Mucosa of rectum (tissue), 2 donors: ENCODE results near the gene GLB1L.

Experiments used
- H3K27ac ChIP-seq, 2 donors: one replicate each; pipeline ENCODE4 v1.7.0; 2013; ENCODE audit warnings: inconsistent platforms in 2 of 2, low read depth in 2 of 2, low read length in 2 of 2
- H3K27me3 ChIP-seq, 2 donors: one replicate each; pipeline ENCODE4 v1.7.0; 2013; ENCODE audit warnings: low read length in 2 of 2; ENCODE audit not compliant: control insufficient read depth in 2 of 2, insufficient read depth in 2 of 2
- H3K36me3 ChIP-seq, 2 donors: one replicate each; pipeline ENCODE4 v1.7.0; 2013; ENCODE audit warnings: low read length in 2 of 2; ENCODE audit not compliant: control insufficient read depth in 2 of 2, insufficient read depth in 2 of 2
- H3K4me1 ChIP-seq, 2 donors: one replicate each; pipeline ENCODE4 v1.7.0; 2013; ENCODE audit warnings: low read length in 2 of 2, mild to moderate bottlenecking in 1 of 2; ENCODE audit not compliant: control insufficient read depth in 2 of 2, insufficient read depth in 2 of 2
- H3K4me3 ChIP-seq, 2 donors: one replicate each; pipeline ENCODE4 v1.7.0; 2013; ENCODE audit warnings: low read length in 2 of 2
- H3K9ac ChIP-seq, 2 donors: one replicate each; pipeline ENCODE4 v1.7.0; 2013; ENCODE audit warnings: low read length in 2 of 2, low read depth in 1 of 2, mild to moderate bottlenecking in 1 of 2
- H3K9me3 ChIP-seq, 2 donors: one replicate each; pipeline ENCODE4 v1.7.0; 2013; ENCODE audit warnings: low read length in 2 of 2; ENCODE audit not compliant: control insufficient read depth in 2 of 2
- donor health status: healthy.
- donor health status: Normal muscosa, but diverticular disease.

The GLB1L gene

DNA sequence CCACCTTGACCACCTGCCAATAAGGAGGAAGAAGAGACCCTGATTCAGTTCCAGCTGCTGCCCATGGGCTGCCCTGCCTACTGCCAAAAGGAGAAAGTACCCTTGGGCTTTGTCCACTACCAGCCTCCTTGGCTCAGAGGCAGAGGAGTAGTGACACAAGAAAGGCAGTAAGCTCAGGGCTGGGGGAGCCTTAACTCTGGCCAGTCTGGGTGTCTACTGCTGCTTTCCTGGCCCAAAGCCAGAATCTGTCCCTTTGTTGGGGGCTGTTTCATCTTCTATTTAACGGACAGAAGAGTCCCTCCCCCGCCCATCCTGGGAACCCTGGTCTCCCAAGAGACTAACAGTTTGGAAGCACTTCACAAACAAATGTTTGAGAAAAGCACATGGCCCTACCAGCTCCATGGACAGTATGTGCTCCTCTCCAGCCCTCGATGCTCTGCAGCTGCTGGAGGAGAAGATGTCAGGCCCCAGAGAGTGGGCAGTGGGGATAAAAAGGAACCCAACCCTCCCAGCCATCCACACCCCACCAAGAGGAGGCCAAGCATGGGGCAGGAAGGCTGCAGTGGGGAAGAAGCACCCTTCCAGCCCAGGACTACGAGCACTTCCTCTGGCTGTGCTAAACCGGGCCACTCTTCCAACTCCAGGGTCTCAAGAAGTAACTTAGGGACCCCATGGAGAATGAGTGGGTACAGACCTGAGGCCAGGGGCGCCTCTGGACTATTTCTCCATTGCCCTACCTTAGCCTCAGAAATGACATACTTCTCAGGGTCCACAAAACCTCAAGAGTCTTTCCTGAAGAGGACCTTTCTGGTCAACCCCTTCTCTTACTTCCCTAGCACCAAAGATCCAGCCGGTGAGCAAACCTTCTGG lies 17.0 kb downstream of the GLB1L start:
- Histone ChIP-seq H3K4me3 (peak overlapping the region; percentile 87 to 99), H3K9ac (peak overlapping the region; percentile 93 to 95), H3K36me3 (peaks cover 39 to 50% of the 10 kb centered on the region in 2 donors), H3K27ac (peak overlapping the region in 1 of 2 donors; percentile 92), H3K27me3 (no peaks in the 10 kb centered on the region), H3K9me3 (no peaks in the 10 kb centered on the region), H3K4me1 (peaks cover 18 to 25% of the 10 kb centered on the region in 2 donors)

GRCh38 chr2:219225350-219225749 lies 19.9 kb downstream of the GLB1L start:
- Histone ChIP-seq H3K4me1 (peaks cover 17 to 18% of the 10 kb centered on the region in 2 donors), H3K27ac (no peak overlapping the region), H3K36me3 (peaks cover 51 to 55% of the 10 kb centered on the region in 2 donors), H3K27me3 (no peaks in the 10 kb centered on the region), H3K9ac (no peak overlapping the region), H3K9me3 (no peaks in the 10 kb centered on the region), H3K4me3 (no peak overlapping the region)

- Histone ChIP-seq H3K9me3 (no peaks in the 10 kb centered on the region), H3K36me3 (peaks cover 54 to 65% of the 10 kb centered on the region in 2 donors), H3K4me1 (peaks cover 21% of the 10 kb centered on the region in 2 donors), H3K27ac (no peak overlapping the region), H3K4me3 (no peak overlapping the region), H3K9ac (no peak overlapping the region), H3K27me3 (no peaks in the 10 kb centered on the region)
Observed at GRCh38 chr2:219223831-219224610, 21.2 kb downstream of the GLB1L start.

DNA sequence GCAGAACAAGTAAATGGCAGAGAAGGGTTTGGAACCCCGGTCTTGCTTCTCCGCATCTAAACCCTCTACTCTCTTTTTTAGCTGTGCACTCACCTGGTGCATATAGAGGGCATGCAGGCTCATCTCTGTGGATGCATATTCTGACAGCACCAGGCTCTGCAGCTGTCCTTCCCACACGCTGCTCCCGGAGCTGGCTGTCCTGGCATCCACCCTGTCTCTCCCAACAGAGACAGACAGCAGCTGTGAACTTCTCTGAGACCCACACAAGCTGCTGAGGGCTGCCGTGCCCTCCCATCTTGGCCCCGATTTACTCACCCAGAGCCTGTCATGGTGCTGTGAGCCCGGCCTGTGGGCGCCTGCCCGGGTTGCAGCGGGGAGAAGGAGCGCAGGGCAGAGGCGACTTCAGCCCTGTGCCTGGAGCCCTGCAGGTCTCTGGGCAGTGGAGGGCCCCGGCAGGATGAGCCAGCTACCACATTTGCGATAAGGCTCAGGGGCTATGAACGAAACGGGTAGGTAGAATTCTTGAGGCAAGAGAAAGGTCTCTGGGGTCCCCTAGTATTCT lies 23.2 kb downstream of the GLB1L start:
- H3K36me3 ChIP-seq = peaks cover 54 to 63% of the 10 kb centered on the region in 2 donors
- no peaks in the 10 kb centered on the region for H3K9me3 ChIP-seq
- no peak overlapping the region for H3K4me3 ChIP-seq
- H3K9ac ChIP-seq = no peak overlapping the region
- H3K27ac ChIP-seq = no peak overlapping the region
- peaks cover 25 to 27% of the 10 kb centered on the region in 2 donors for H3K4me1 ChIP-seq
- H3K27me3 ChIP-seq = no peaks in the 10 kb centered on the region

DNA sequence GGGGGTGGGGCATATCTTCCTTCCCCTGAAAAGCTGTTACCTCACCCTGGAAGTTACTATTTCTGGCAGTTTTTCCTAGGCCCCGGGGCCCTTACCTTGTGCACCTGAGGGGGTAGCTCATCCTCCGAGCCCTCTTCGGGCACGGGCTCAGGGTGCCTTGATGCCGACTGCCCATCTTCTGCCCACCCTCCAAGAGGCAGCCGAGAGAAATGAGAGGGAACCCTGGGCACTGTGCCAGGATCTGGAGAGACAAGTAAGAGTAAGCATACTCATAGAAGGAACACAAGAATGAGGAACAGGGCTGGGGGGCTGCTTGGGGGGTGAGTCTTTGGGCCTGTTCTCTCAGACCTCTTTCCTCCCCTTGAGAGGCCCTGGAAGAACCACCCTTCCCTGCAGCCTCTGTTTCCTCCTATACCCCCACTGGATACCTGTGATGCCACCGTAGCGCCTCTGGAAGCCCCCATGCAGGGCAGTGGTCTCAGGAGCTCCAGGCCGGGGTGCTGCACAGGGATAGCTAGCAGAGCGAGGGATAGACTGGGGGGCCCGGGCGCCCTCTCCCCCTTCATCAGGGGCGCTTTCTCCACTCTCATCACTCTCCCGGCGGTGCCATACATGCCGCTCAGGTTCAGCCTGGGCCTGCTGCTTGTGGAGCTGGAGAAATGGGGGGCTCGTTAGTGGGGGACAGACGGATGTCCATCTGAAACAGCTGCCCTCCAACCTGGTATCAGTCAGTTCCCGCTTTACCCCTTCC lies 24.4 kb downstream of the GLB1L start:
- no peak overlapping the region for H3K9ac ChIP-seq
- H3K4me1 ChIP-seq = peaks cover 25 to 27% of the 10 kb centered on the region in 2 donors
- H3K36me3 ChIP-seq = peaks cover 53 to 58% of the 10 kb centered on the region in 2 donors
- H3K9me3 ChIP-seq = no peaks in the 10 kb centered on the region
- no peak overlapping the region for H3K27ac ChIP-seq
- H3K27me3 ChIP-seq = no peaks in the 10 kb centered on the region
- no peak overlapping the region for H3K4me3 ChIP-seq

- H3K4me1 ChIP-seq = peaks cover 25 to 27% of the 10 kb centered on the region in 2 donors
- H3K27me3 ChIP-seq = no peaks in the 10 kb centered on the region
- H3K4me3 ChIP-seq = no peak overlapping the region
- H3K9me3 ChIP-seq = no peaks in the 10 kb centered on the region
- peaks cover 45 to 49% of the 10 kb centered on the region in 2 donors for H3K36me3 ChIP-seq
- H3K27ac ChIP-seq = no peak overlapping the region
- H3K9ac ChIP-seq = peak overlapping the region in 1 of 2 donors; percentile 68
Observed at GRCh38 chr2:219219784-219220532, 25.3 kb downstream of the GLB1L start.

DNA sequence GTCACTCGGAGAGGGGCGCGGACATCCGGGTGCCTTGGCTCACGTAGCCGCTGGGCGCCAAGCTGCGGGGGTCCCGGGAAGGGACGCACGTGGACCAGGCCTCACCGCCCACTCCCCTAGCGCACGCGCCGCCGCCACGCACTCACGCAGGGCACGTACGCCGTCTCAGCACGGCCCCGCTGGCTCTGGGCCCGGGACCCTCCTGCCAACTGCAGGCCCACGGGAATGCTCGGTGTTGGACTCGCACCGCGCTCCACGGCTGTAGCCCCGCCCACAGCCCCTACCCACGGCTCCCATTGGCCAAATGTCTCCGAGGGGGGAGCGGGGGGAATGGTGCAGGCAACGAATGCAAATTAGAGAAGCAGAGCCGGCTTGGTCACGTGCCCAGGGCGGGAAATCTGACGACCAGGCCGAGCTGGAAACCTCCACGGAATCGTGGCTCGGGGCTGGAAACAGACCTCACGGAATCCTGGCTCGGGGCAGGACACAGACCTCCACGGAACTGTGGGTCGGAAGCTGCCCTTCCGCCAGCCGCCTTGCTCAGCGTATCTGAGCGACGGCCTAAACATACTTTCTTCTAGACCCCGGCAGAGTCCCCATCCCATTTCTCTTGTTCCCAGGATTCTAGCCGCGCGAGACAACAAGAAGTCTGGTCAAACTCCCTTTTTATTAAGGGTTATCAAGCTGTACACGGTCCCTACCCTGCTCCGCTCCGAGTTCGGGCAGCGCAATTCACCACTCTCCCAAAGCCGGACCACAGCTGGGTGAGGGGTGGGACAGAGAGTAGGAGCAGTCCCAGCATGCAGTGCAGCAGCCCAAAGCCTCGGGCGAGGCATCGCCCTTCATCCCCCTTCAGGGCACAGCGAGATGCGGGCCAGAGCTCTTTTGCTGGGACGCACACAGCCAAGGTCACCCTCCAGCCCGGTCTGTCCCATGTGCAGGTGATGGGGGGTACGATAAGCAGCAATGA lies 26.2 kb downstream of the GLB1L start, which contains the start of gene ABCB6:
ABCB6 (minus strand) TSS at position 227 of the 970 bp plus-strand sequence. CDS start 285 bp downstream, outside the sequence.
- Histone ChIP-seq H3K4me3 (peak within 1 kb of the TSS; percentile 71 to 74), H3K4me1 (peaks cover 25 to 27% of the 10 kb centered on the region in 2 donors), H3K36me3 (peaks cover 39 to 44% of the 10 kb centered on the region in 2 donors), H3K9ac (peak within 1 kb of the TSS; percentile 56 to 68), H3K9me3 (no peaks in the 10 kb centered on the region), H3K27ac (peak within 1 kb of the TSS; percentile 87 to 90), H3K27me3 (no peaks in the 10 kb centered on the region)

GRCh38 chr2:219218217-219218731 lies 27.0 kb downstream of the GLB1L start:
- Histone ChIP-seq H3K9ac (peak overlapping the region; percentile 56 to 68), H3K27ac (peak overlapping the region; percentile 87 to 90), H3K27me3 (no peaks in the 10 kb centered on the region), H3K4me1 (peaks cover 25 to 27% of the 10 kb centered on the region in 2 donors), H3K4me3 (peak overlapping the region; percentile 71 to 74), H3K36me3 (peaks cover 34 to 38% of the 10 kb centered on the region in 2 donors), H3K9me3 (no peaks in the 10 kb centered on the region)
